GM18867 (cell line): ENCODE results near the gene PEG3.
"Not testable (repeated sequence)": the region's sequence is repeated elsewhere in the genome, so short reads cannot be mapped to it uniquely, and the experiment has no call there.

Experiments
- ATAC-seq: cut with Tn5 transposase; IDR thresholded peaks from one replicate; pipeline ENCODE4 v1.9.1; 2021; ENCODE audit warnings: mild to moderate bottlenecking, moderate library complexity; ENCODE audit not compliant: unreplicated experiment

Gene PEG3

GRCh38 chr19:56840451-56841192, at the start of gene PEG3, which contains the start of gene ZIM2:
Gene PEG3 (minus strand): TSS chr19:56840726. CDS start chr19:56824655, 16,071 bp downstream.
Gene ZIM2 (minus strand): TSS chr19:56840726. CDS start chr19:56824277, 16,449 bp downstream.
- no peak for ATAC-seq

- ATAC-seq: no peak
Observed at GRCh38 chr19:56885173-56885985, 44.9 kb upstream of the PEG3 start.

GRCh38 chr19:56884441-56884840, 43.9 kb upstream of the PEG3 start:
- ATAC-seq: no peak

- ATAC-seq: no peak
Observed at GRCh38 chr19:56880592-56881190, 40.2 kb upstream of the PEG3 start.

- no peak for ATAC-seq
Observed at GRCh38 chr19:56877069-56877715, 36.7 kb upstream of the PEG3 start.

GRCh38 chr19:56875717-56876116, 35.2 kb upstream of the PEG3 start:
- ATAC-seq: no peak

GRCh38 chr19:56874530-56874929, 34.0 kb upstream of the PEG3 start:
- ATAC-seq: no peak

- ATAC-seq: no peak
Observed at GRCh38 chr19:56873493-56873892, 33.0 kb upstream of the PEG3 start.

- no peak for ATAC-seq
Observed at GRCh38 chr19:56869886-56870285, 29.4 kb upstream of the PEG3 start.

GRCh38 chr19:56868446-56868845, 27.9 kb upstream of the PEG3 start:
- ATAC-seq: no peak

- no peak for ATAC-seq
Observed at GRCh38 chr19:56866538-56866937, 26.0 kb upstream of the PEG3 start.

- no peak for ATAC-seq
Observed at GRCh38 chr19:56864443-56865125, 24.1 kb upstream of the PEG3 start.

- ATAC-seq: no peak
Observed at GRCh38 chr19:56862741-56863140, 22.2 kb upstream of the PEG3 start.

GRCh38 chr19:56860409-56860808, 19.9 kb upstream of the PEG3 start:
- not testable (repeated sequence) for ATAC-seq

GRCh38 chr19:56858026-56858425, 17.5 kb upstream of the PEG3 start:
- ATAC-seq: no peak

- ATAC-seq: no peak
Observed at GRCh38 chr19:56856822-56857221, 16.3 kb upstream of the PEG3 start.

GRCh38 chr19:56852361-56852760, 11.8 kb upstream of the PEG3 start:
- not testable (repeated sequence) for ATAC-seq

- ATAC-seq: no peak
Observed at GRCh38 chr19:56848166-56848565, 7.6 kb upstream of the PEG3 start.

- ATAC-seq: no peak
Observed at GRCh38 chr19:56842412-56842811, 1.9 kb upstream of the PEG3 start.

GRCh38 chr19:56841193-56841543, 642 bp upstream of the PEG3 start:
- ATAC-seq: no peak
